ENCODE results near the gene TTLL13. TPM values are rescaled to one million over a fixed set of nuclear protein-coding genes. Genes with fewer than 3 reads are reported as not detected.

TTLL13 gene
- total RNA-seq, 1 donor from 2014 or later: not detected

- H3K27me3 Mint-ChIP-seq (ENCODE audit: low read depth): no peaks in the 10 kb centered on the region
- no peak for DNase-seq (ENCODE audit: low spot score)
- H3K27ac Mint-ChIP-seq (ENCODE audit: unreplicated experiment): no peak overlapping the region
- no peaks in the 10 kb centered on the region for H3K9me3 Mint-ChIP-seq (ENCODE audit: low read depth)
- peaks cover 10% of the 10 kb centered on the region for H3K4me1 Mint-ChIP-seq (ENCODE audit: low read depth)
- H3K4me3 Mint-ChIP-seq (ENCODE audit: unreplicated experiment): no peak overlapping the region
- H3K36me3 Mint-ChIP-seq (ENCODE audit: low read depth): no peaks in the 10 kb centered on the region
- TF ChIP-seq, protein P1, sequence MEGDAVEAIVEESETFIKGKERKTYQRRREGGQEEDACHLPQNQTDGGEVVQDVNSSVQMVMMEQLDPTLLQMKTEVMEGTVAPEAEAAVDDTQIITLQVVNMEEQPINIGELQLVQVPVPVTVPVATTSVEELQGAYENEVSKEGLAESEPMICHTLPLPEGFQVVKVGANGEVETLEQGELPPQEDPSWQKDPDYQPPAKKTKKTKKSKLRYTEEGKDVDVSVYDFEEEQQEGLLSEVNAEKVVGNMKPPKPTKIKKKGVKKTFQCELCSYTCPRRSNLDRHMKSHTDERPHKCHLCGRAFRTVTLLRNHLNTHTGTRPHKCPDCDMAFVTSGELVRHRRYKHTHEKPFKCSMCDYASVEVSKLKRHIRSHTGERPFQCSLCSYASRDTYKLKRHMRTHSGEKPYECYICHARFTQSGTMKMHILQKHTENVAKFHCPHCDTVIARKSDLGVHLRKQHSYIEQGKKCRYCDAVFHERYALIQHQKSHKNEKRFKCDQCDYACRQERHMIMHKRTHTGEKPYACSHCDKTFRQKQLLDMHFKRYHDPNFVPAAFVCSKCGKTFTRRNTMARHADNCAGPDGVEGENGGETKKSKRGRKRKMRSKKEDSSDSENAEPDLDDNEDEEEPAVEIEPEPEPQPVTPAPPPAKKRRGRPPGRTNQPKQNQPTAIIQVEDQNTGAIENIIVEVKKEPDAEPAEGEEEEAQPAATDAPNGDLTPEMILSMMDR (IDR thresholded peaks at IDR 0.05): no peak
These were observed 31.5 kb upstream of the TTLL13 start for GRCh38 chr15:90217671-90218394.

GRCh38 chr15:90219421-90220141 lies 29.8 kb upstream of the TTLL13 start:
- H3K36me3 Mint-ChIP-seq (ENCODE audit: low read depth): no peaks in the 10 kb centered on the region
- H3K27me3 Mint-ChIP-seq (ENCODE audit: low read depth): no peaks in the 10 kb centered on the region
- DNase-seq (ENCODE audit: low spot score): no peak
- no peak overlapping the region for H3K4me3 Mint-ChIP-seq (ENCODE audit: unreplicated experiment)
- H3K4me1 Mint-ChIP-seq (ENCODE audit: low read depth): peaks cover 10% of the 10 kb centered on the region
- TF ChIP-seq, protein P1 (IDR thresholded peaks at IDR 0.05): peak; percentile 82
- H3K9me3 Mint-ChIP-seq (ENCODE audit: low read depth): no peaks in the 10 kb centered on the region
- no peak overlapping the region for H3K27ac Mint-ChIP-seq (ENCODE audit: unreplicated experiment)

- TF ChIP-seq, protein P1 (IDR thresholded peaks at IDR 0.05): peak; percentile 84
- H3K27ac Mint-ChIP-seq (ENCODE audit: unreplicated experiment): no peak overlapping the region
- H3K36me3 Mint-ChIP-seq (ENCODE audit: low read depth): peaks cover 2% of the 10 kb centered on the region
- H3K27me3 Mint-ChIP-seq (ENCODE audit: low read depth): no peaks in the 10 kb centered on the region
- no peak for DNase-seq (ENCODE audit: low spot score)
- no peak overlapping the region for H3K4me3 Mint-ChIP-seq (ENCODE audit: unreplicated experiment)
- H3K9me3 Mint-ChIP-seq (ENCODE audit: low read depth): no peaks in the 10 kb centered on the region
- peaks cover 10% of the 10 kb centered on the region for H3K4me1 Mint-ChIP-seq (ENCODE audit: low read depth)
These were observed 28.0 kb upstream of the TTLL13 start for GRCh38 chr15:90221246-90221900.

- Mint-ChIP-seq H3K4me3 (ENCODE audit: unreplicated experiment) (no peak overlapping the region), H3K27ac (ENCODE audit: unreplicated experiment) (no peak overlapping the region), H3K9me3 (ENCODE audit: low read depth) (no peaks in the 10 kb centered on the region)
These were observed 26.8 kb upstream of the TTLL13 start for GRCh38 chr15:90222547-90222946.

More at GRCh38 chr15:90222547-90222946, 26.8 kb upstream of the TTLL13 start:
- no peak for DNase-seq (ENCODE audit: low spot score)
- H3K27me3 Mint-ChIP-seq (ENCODE audit: low read depth): no peaks in the 10 kb centered on the region
- H3K36me3 Mint-ChIP-seq (ENCODE audit: low read depth): peaks cover 2% of the 10 kb centered on the region
- peaks cover 10% of the 10 kb centered on the region for H3K4me1 Mint-ChIP-seq (ENCODE audit: low read depth)
- TF ChIP-seq, protein P1 (IDR thresholded peaks at IDR 0.05): no peak

Measured in chondrocyte (in vitro differentiated cells).